ENCODE measurements around the gene KYAT1.
"Not testable (repeated sequence)": the region's sequence is repeated elsewhere in the genome, so short reads cannot be mapped to it uniquely, and the experiment has no call there.

KYAT1 gene

DNA sequence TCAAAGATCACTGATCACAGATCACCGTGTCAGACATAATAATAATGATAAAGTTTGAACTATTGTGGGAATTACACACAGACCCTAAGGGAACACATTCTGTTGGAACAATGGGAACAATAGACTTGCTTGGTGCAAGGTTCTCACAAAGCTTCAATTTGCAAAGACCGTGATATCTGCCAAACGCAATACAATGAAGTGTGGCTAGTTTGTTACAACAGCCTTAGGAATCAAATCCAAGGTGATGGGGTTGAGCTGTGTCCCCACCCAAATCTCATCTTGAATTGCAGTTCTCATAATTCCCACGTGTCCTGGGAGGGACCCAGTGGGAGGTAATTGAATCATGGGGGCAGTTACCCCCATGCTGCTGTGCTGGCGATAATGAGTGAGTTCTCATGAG is 20.8 kb downstream of the KYAT1 start:
- TF ChIP-seq, protein P1, sequence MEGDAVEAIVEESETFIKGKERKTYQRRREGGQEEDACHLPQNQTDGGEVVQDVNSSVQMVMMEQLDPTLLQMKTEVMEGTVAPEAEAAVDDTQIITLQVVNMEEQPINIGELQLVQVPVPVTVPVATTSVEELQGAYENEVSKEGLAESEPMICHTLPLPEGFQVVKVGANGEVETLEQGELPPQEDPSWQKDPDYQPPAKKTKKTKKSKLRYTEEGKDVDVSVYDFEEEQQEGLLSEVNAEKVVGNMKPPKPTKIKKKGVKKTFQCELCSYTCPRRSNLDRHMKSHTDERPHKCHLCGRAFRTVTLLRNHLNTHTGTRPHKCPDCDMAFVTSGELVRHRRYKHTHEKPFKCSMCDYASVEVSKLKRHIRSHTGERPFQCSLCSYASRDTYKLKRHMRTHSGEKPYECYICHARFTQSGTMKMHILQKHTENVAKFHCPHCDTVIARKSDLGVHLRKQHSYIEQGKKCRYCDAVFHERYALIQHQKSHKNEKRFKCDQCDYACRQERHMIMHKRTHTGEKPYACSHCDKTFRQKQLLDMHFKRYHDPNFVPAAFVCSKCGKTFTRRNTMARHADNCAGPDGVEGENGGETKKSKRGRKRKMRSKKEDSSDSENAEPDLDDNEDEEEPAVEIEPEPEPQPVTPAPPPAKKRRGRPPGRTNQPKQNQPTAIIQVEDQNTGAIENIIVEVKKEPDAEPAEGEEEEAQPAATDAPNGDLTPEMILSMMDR (IDR thresholded peaks at IDR 0.05; ENCODE audit: insufficient read depth, low read length, poor library complexity, severe bottlenecking) = no peak
- DNase-seq (ENCODE audit: extremely low read depth, insufficient read length) = no peak
- H3K36me3 ChIP-seq (ENCODE audit: control insufficient read depth, insufficient read depth, low read length) = no peaks in the 10 kb centered on the region
- H3K4me3 ChIP-seq (replicated peaks; ENCODE audit: low read depth, low read length) = no peak overlapping the region
- no peaks in the 10 kb centered on the region for H3K27me3 ChIP-seq (replicated peaks; ENCODE audit: control insufficient read depth, insufficient read depth, low read length)

DNA sequence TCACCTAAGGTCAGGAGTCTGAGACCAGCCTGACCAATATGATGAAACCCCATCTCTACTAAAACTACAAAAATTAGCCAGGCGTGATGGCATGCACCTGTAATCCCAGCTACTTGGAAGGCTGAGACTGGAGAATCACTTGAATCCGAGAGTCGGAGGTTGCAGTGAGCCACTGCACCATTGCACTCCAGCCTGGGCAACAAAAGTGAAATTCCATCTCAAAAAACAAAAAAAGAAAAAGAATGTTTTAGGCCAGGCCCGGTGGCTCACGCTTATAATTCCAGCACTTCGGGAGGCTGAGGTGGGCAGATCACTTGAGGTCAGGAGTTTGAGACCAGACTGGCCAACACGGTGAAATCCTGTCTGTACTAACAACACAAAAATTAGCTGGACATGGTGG is 23.3 kb downstream of the KYAT1 start:
- DNase-seq (ENCODE audit: extremely low read depth, insufficient read length); H3K36me3 ChIP-seq (ENCODE audit: control insufficient read depth, insufficient read depth, low read length); H3K4me3 ChIP-seq (replicated peaks; ENCODE audit: low read depth, low read length); H3K27me3 ChIP-seq (replicated peaks; ENCODE audit: control insufficient read depth, insufficient read depth, low read length): not testable (repeated sequence)

DNA sequence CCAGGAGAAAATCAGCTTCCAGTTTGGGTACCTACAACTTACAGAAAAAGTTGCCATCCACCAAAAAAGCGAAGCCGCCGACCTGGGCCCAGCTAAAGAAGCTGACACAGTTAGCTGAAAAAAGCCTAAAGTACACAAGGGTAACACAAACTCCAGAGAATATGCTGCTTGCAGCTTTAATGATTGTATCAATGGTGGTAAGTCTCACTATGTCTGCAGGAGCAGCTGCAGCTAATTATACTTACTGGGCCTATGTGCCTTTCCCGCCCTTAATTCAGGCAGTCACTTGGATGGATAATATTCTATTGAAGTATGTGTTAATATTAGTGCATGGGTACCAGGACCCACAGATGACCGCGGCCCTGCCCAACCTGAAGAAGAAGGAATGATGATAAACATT is 27.3 kb downstream of the KYAT1 start:
- DNase-seq (ENCODE audit: extremely low read depth, insufficient read length); H3K27me3 ChIP-seq (replicated peaks; ENCODE audit: control insufficient read depth, insufficient read depth, low read length); H3K4me3 ChIP-seq (replicated peaks; ENCODE audit: low read depth, low read length); H3K36me3 ChIP-seq (ENCODE audit: control insufficient read depth, insufficient read depth, low read length): not testable (repeated sequence)

DNA sequence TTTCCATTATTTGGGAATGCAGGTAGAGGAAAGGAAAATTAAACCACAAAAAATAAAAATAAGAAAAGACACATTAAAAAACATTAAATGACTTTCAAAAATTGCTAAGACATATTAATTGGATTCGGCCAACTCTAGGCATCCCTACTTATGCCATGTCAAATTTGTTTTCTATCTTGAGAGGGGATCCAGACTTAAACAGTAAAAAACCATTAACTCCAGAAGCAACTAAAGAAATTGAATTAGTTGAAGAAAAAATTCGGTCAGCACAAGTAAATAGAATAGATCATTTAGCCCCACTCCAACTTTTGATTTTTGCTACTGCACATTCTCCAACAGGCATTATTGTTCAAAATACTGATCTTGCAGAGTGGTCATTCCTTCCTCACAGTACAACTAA is 29.1 kb downstream of the KYAT1 start:
- H3K4me3 ChIP-seq (replicated peaks; ENCODE audit: low read depth, low read length); H3K27me3 ChIP-seq (replicated peaks; ENCODE audit: control insufficient read depth, insufficient read depth, low read length); DNase-seq (ENCODE audit: extremely low read depth, insufficient read length); H3K36me3 ChIP-seq (ENCODE audit: control insufficient read depth, insufficient read depth, low read length): not testable (repeated sequence)

DNA sequence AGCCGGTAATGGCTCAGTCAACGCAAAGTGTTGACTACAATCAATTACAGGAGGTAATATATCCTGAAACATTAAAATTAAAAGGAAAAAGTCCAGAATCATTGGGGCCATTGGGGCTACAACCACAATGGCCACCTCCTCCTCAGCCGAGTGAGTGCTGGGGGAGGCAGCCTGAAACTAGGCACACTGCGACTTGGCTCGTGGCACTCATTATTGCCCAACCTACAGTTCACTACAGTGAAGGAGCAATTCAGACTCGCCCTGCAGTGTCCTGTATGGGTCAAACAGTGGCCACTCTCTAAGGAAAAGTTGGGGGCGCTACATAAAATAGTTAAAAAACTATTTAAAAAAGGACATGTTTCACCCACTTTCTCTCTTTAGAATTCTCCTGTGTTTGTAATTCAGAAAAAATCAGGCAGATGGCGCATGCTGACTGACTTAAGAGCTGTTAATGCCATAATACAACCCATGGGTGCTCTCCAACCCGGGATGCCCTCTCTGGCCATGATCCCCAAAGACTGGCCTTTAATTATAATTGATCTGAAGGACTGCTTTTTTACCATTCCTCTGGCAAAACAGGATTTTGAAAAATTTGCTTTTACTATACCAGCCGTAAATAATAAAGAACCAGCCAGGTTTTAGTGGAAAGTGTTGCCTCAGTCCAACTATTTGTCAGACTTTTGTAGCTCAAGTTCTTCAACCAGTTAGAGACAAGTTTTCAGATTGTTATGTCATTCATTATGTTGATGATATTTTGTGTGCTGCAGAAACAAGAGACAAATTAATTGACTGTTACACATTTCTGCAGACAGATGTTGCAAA is 29.8 kb downstream of the KYAT1 start:
- DNase-seq (ENCODE audit: extremely low read depth, insufficient read length); H3K36me3 ChIP-seq (ENCODE audit: control insufficient read depth, insufficient read depth, low read length); H3K27me3 ChIP-seq (replicated peaks; ENCODE audit: control insufficient read depth, insufficient read depth, low read length); H3K4me3 ChIP-seq (replicated peaks; ENCODE audit: low read depth, low read length): not testable (repeated sequence)
- TF ChIP-seq, protein P1 (IDR thresholded peaks at IDR 0.05; ENCODE audit: insufficient read depth, low read length, poor library complexity, severe bottlenecking) = peak; percentile 24

DNA sequence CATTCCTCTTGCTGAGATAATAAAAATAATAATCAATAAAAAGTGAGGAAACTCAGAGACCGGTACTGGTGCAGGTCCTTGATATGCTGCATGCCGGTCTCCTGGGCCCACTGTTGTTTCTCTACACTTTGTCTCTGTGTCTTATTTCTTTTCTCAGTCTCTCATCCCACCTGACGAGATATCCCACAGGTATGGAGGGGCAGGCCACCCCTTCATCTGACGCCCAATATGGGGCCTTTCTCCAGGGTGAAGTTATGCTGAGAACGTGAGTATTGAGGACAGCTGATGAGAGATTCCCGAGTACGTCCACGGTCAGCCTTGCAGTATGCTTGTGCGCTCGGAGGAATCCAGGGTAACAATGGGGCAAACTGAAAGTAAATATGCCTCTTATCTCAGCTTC is 30.7 kb downstream of the KYAT1 start:
- H3K27me3 ChIP-seq (replicated peaks; ENCODE audit: control insufficient read depth, insufficient read depth, low read length); DNase-seq (ENCODE audit: extremely low read depth, insufficient read length); H3K36me3 ChIP-seq (ENCODE audit: control insufficient read depth, insufficient read depth, low read length); H3K4me3 ChIP-seq (replicated peaks; ENCODE audit: low read depth, low read length): not testable (repeated sequence)

DNA sequence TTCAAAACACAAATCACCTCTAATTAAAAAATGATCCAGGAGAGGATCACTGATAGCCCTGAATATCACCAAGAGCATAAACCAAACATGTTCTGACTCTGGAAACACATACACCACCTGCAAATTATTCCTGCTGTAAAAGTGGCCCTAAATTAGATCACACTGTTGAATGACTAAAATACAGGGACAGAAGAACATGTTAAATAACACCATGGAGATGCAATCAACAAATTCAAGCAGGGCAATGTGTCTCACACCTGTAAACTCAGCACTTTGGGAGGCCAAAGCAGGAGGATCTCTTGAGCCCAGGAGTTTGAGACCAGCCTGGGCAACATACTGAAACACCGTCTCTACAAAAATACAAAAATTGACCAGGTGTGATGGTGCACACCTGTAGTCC is 33.9 kb downstream of the KYAT1 start:
- H3K4me3 ChIP-seq (replicated peaks; ENCODE audit: low read depth, low read length) = no peak overlapping the region
- no peak for DNase-seq (ENCODE audit: extremely low read depth, insufficient read length)
- H3K36me3 ChIP-seq (ENCODE audit: control insufficient read depth, insufficient read depth, low read length) = no peaks in the 10 kb centered on the region
- TF ChIP-seq, protein P1 (IDR thresholded peaks at IDR 0.05; ENCODE audit: insufficient read depth, low read length, poor library complexity, severe bottlenecking) = no peak
- no peaks in the 10 kb centered on the region for H3K27me3 ChIP-seq (replicated peaks; ENCODE audit: control insufficient read depth, insufficient read depth, low read length)

DNA sequence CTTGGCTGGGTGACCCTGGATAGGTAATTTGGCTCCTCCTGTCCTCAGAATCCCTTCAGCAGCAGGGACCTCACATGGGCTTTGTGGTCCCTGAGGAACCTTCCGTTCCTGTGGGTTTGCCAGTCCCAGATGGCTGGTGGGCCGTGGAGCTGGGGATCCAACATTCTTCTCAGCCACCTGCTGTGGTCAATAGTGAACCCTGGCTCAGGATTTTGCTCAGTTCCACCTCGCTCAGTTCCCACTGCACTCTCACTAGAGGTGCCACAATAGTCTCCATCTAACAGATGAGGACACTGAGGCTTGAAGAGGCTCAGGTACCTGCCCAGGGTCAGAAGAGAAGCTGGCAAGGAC is 35.1 kb downstream of the KYAT1 start:
- Histone ChIP-seq H3K4me3 (replicated peaks; ENCODE audit: low read depth, low read length) (no peak overlapping the region), H3K27me3 (replicated peaks; ENCODE audit: control insufficient read depth, insufficient read depth, low read length) (no peaks in the 10 kb centered on the region), H3K36me3 (ENCODE audit: control insufficient read depth, insufficient read depth, low read length) (no peaks in the 10 kb centered on the region)
- no peak for DNase-seq (ENCODE audit: extremely low read depth, insufficient read length)
- TF ChIP-seq, protein P1 (IDR thresholded peaks at IDR 0.05; ENCODE audit: insufficient read depth, low read length, poor library complexity, severe bottlenecking) = no peak
